Astrocyte (in vitro differentiated cells and primary cell): ENCODE results near the gene LMO7. TPM values are rescaled to one million over a fixed set of nuclear protein-coding genes. Genes with fewer than 3 reads are reported as not detected.

Source experiments
- DNase-seq: peaks from one replicate; pipeline ENCODE4 v3.0.0-alpha.2; 2010; ENCODE audit warnings: low read depth
- FAIRE-seq: peaks from 2 replicates; lab custom pipeline; 2011; peaks lifted over from hg19 to GRCh38; lab: Jason Lieb, UNC
- H2AFZ ChIP-seq: 2 replicates; pipeline ENCODE4 v1.6.0; 2012; ENCODE audit warnings: low read depth, low read length, inconsistent platforms
- H3K27ac ChIP-seq: 2 replicates; pipeline ENCODE4 v1.5.1; 2011; ENCODE audit warnings: low read depth, low read length, inconsistent platforms
- H3K27me3 ChIP-seq: 2 replicates; pipeline ENCODE4 v1.6.0; 2011; ENCODE audit warnings: low read length, inconsistent platforms; ENCODE audit not compliant: insufficient read depth
- H3K36me3 ChIP-seq: 2 replicates; pipeline ENCODE4 v1.5.1; 2011; ENCODE audit warnings: low read length, inconsistent platforms; ENCODE audit not compliant: insufficient read depth
- H3K4me1 ChIP-seq: 2 replicates; pipeline ENCODE4 v1.5.1; 2011; ENCODE audit warnings: low read length, inconsistent platforms; ENCODE audit not compliant: insufficient read depth
- H3K4me2 ChIP-seq: 2 replicates; pipeline ENCODE4 v1.6.0; 2012; ENCODE audit warnings: low read length, inconsistent platforms
- H3K4me3 ChIP-seq: 2 replicates; pipeline ENCODE4 v1.5.1; 2011; ENCODE audit warnings: low read depth, mild to moderate bottlenecking, low read length, inconsistent platforms; ENCODE audit not compliant: insufficient read depth
- H3K79me2 ChIP-seq: 2 replicates; pipeline ENCODE4 v1.6.0; 2012; ENCODE audit warnings: mild to moderate bottlenecking, low read length, inconsistent platforms; ENCODE audit not compliant: insufficient read depth
- H3K9ac ChIP-seq: 2 replicates; pipeline ENCODE4 v1.6.0; 2012; ENCODE audit warnings: mild to moderate bottlenecking, low read length, inconsistent platforms
- H3K9me3 ChIP-seq: 2 replicates; pipeline ENCODE4 v1.5.1; 2012; ENCODE audit warnings: low read depth, mild to moderate bottlenecking, low read length, inconsistent platforms; ENCODE audit not compliant: insufficient read depth
- H4K20me1 ChIP-seq: 2 replicates; pipeline ENCODE4 v1.6.0; 2012; ENCODE audit warnings: low read length, inconsistent platforms; ENCODE audit not compliant: insufficient read depth
- H3K27ac Mint-ChIP-seq: one replicate; pipeline ENCODE4 v1.8.0; 2021; ENCODE audit warnings: mild to moderate bottlenecking, mixed read lengths; ENCODE audit not compliant: unreplicated experiment
- H3K27me3 Mint-ChIP-seq: one replicate; pipeline ENCODE4 v1.8.0; 2021; ENCODE audit warnings: low read depth, mixed read lengths; ENCODE audit not compliant: unreplicated experiment
- H3K36me3 Mint-ChIP-seq: one replicate; pipeline ENCODE4 v1.8.0; 2021; ENCODE audit warnings: low read depth, mixed read lengths; ENCODE audit not compliant: unreplicated experiment
- H3K4me1 Mint-ChIP-seq: one replicate; pipeline ENCODE4 v1.8.0; 2021; ENCODE audit warnings: low read depth, mixed read lengths; ENCODE audit not compliant: unreplicated experiment
- H3K4me3 Mint-ChIP-seq: one replicate; pipeline ENCODE4 v1.8.0; 2021; ENCODE audit warnings: mild to moderate bottlenecking, moderate library complexity, mixed read lengths; ENCODE audit not compliant: unreplicated experiment
- H3K9me3 Mint-ChIP-seq: one replicate; pipeline ENCODE4 v1.8.0; 2021; ENCODE audit warnings: mild to moderate bottlenecking, mixed read lengths; ENCODE audit not compliant: unreplicated experiment
- EZH2 ChIP-seq: IDR thresholded peaks from 2 replicates; pipeline ENCODE4 v1.6.1; 2012; ENCODE audit warnings: mild to moderate bottlenecking, low read length, inconsistent platforms; ENCODE audit not compliant: insufficient read depth
- total RNA-seq: library from RNA; stranded (reverse); gene quantifications from 2 replicates; pipeline ENCODE4 v1.2.1, GENCODE V29; 2021
- TF ChIP-seq, protein P1 (sequence below): IDR thresholded peaks from 2 replicates; pipeline ENCODE4 v1.5.1; 2011; ENCODE audit warnings: low read depth, mild to moderate bottlenecking, inconsistent platforms, low read length, moderate library complexity; ENCODE audit not compliant: insufficient read depth

Gene LMO7
- total RNA-seq, 1 donor from 2014 or later = 52.2 TPM

DNA sequence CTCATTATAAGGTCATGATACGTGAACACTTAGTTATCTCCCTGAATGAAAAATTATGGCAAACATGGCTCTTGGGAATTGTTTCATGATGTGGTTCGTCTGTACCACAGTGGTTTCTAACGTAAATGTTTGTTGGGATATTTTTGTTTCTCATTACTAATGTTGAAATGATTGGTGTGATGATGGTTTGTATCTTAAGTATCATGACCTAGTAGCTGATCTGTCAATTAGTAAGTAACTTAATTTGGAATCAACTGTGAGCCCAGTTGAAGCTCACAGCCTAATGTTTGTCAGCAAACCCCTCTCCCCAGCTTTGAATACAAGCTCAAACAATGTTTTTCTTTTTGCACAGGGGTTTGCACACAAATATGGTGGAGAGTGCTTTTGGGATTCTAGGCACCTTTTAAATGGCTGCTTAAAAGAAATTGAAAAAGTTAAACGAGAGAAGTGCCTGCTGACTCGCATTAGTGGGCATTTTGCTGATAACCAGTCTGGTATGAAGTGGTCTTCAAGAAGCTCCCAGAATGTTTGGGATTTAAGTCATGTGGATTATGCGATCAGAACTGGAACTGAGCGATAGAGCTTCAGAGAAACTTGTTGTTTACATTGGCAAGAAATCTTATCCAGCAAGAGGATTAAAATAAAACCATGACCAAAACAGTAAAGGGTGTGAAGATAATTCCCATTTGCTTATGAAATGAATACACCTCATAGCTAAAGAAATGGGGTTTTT lies 68.2 kb downstream of the LMO7 start:
- TF ChIP-seq EZH2 = no peak
- TF ChIP-seq, protein P1, sequence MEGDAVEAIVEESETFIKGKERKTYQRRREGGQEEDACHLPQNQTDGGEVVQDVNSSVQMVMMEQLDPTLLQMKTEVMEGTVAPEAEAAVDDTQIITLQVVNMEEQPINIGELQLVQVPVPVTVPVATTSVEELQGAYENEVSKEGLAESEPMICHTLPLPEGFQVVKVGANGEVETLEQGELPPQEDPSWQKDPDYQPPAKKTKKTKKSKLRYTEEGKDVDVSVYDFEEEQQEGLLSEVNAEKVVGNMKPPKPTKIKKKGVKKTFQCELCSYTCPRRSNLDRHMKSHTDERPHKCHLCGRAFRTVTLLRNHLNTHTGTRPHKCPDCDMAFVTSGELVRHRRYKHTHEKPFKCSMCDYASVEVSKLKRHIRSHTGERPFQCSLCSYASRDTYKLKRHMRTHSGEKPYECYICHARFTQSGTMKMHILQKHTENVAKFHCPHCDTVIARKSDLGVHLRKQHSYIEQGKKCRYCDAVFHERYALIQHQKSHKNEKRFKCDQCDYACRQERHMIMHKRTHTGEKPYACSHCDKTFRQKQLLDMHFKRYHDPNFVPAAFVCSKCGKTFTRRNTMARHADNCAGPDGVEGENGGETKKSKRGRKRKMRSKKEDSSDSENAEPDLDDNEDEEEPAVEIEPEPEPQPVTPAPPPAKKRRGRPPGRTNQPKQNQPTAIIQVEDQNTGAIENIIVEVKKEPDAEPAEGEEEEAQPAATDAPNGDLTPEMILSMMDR = no peak
- no peak overlapping the region for H2AFZ ChIP-seq
- H3K36me3 Mint-ChIP-seq = peaks cover 3% of the 10 kb centered on the region
- H3K9ac ChIP-seq = peak overlapping the region; percentile 72
- peaks cover 23% of the 10 kb centered on the region for H3K4me1 ChIP-seq
- no peaks in the 10 kb centered on the region for H3K9me3 ChIP-seq
- peak; percentile 77 for FAIRE-seq
- peak overlapping the region; percentile 63 for H3K27ac Mint-ChIP-seq
- no peaks in the 10 kb centered on the region for H3K36me3 ChIP-seq
- peak overlapping the region; percentile 60 for H3K4me2 ChIP-seq
- H3K4me1 Mint-ChIP-seq = peaks cover 13% of the 10 kb centered on the region
- no peaks in the 10 kb centered on the region for H3K27me3 ChIP-seq
- H4K20me1 ChIP-seq = peaks cover 52% of the 10 kb centered on the region
- no peaks in the 10 kb centered on the region for H3K9me3 Mint-ChIP-seq
- peaks cover 86% of the 10 kb centered on the region for H3K79me2 ChIP-seq
- no peak overlapping the region for H3K4me3 ChIP-seq
- peak; percentile 96 for DNase-seq
- H3K4me3 Mint-ChIP-seq = no peak overlapping the region
- H3K27me3 Mint-ChIP-seq = no peaks in the 10 kb centered on the region
- peak overlapping the region; percentile 93 for H3K27ac ChIP-seq

DNA sequence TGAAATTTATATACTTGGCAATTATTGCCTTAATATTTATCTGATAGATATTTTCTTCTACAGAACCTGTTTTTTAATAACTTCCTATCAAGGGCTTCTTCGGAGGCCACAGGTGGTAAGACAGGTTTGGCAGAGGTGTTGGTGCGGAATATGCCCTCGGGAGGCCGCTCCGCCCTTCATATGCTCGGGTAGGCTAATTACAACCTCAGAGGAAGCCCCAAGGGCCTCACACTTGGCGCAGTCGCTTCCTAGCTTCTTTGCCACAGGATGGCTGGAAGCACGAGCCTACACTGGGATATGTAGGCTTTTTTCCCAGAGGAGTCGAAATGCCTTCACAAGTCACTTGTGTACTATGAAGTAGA lies 68.8 kb downstream of the LMO7 start:
- Histone ChIP-seq H3K27ac (peak overlapping the region; percentile 93), H3K4me1 (peaks cover 23% of the 10 kb centered on the region), H3K9ac (peak overlapping the region; percentile 72), H3K27me3 (no peaks in the 10 kb centered on the region), H4K20me1 (peaks cover 52% of the 10 kb centered on the region), H3K4me3 (peak overlapping the region; percentile 17), H3K36me3 (no peaks in the 10 kb centered on the region), H3K9me3 (no peaks in the 10 kb centered on the region), H3K4me2 (peak overlapping the region; percentile 60), H3K79me2 (peaks cover 84% of the 10 kb centered on the region), H2AFZ (no peak overlapping the region)
- peaks cover 13% of the 10 kb centered on the region for H3K4me1 Mint-ChIP-seq
- FAIRE-seq (no peak), DNase-seq (no peak)
- H3K27me3 Mint-ChIP-seq = no peaks in the 10 kb centered on the region
- H3K27ac Mint-ChIP-seq = peak overlapping the region; percentile 85
- peaks cover 2% of the 10 kb centered on the region for H3K36me3 Mint-ChIP-seq
- H3K4me3 Mint-ChIP-seq = no peak overlapping the region
- TF ChIP-seq, protein P1 = no peak
- no peaks in the 10 kb centered on the region for H3K9me3 Mint-ChIP-seq

DNA sequence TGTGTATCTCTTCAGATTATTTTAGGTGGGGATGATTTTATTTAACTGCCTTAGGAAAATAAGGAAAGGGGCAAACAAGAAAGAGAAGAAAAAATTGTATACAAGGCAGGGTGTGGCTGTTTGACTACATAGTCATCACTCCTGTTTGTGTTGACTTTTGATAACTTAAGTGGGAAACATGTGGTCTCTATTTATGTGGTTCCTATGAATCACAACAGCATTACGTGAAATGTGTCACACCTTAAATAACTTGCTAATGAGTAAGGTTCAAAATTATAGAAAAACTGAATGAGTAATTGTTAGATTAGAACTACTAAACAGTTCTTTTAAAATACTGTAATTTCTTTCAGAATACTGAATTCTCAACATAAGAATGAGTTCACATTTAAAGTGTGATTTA lies 69.3 kb downstream of the LMO7 start:
- Histone ChIP-seq H3K9me3 (no peaks in the 10 kb centered on the region), H4K20me1 (peaks cover 52% of the 10 kb centered on the region), H3K9ac (peak overlapping the region; percentile 72), H3K4me1 (peaks cover 23% of the 10 kb centered on the region), H3K27me3 (no peaks in the 10 kb centered on the region), H3K79me2 (peaks cover 82% of the 10 kb centered on the region), H2AFZ (no peak overlapping the region), H3K4me3 (no peak overlapping the region), H3K36me3 (no peaks in the 10 kb centered on the region), H3K27ac (peak overlapping the region; percentile 93), H3K4me2 (peak overlapping the region; percentile 60)
- no peaks in the 10 kb centered on the region for H3K9me3 Mint-ChIP-seq
- H3K27ac Mint-ChIP-seq = peak overlapping the region; percentile 85
- DNase-seq = peak; percentile 93
- H3K27me3 Mint-ChIP-seq = no peaks in the 10 kb centered on the region
- H3K36me3 Mint-ChIP-seq = peaks cover 2% of the 10 kb centered on the region
- FAIRE-seq = peak; percentile 67
- no peak overlapping the region for H3K4me3 Mint-ChIP-seq
- H3K4me1 Mint-ChIP-seq = peaks cover 13% of the 10 kb centered on the region
- TF ChIP-seq EZH2 = no peak
- TF ChIP-seq, protein P1 = no peak
